Right ventricle myocardium superior (tissue), 1 donor: ENCODE measurements around the gene KLF16. TPM values are rescaled to one million over a fixed set of nuclear protein-coding genes. Genes with fewer than 3 reads are reported as not detected.
A peak's percentile ranks its signal among the peaks of the same experiment; 100 is the strongest.

ENCODE experiments used
- ATAC-seq: fragments of 200-7000 bp; cut with Tn5 transposase; one replicate; pipeline ENCODE4 v1.9.1; 2020; ENCODE audit warnings: mild to moderate bottlenecking; ENCODE audit not compliant: poor library complexity
- DNase-seq: peaks from one replicate; pipeline ENCODE4 v3.0.0-alpha.2; 2020
- intact Hi-C: fragments of 100-400 bp; cut with DNase I; formaldehyde crosslinking; loops from one replicate; pipeline ENCODE4 v1.11.2; 2022
- total RNA-seq: library from RNA; stranded (reverse); fragmentation: NEBNext Ultra II Directional; extraction: Animal tissue kit (Norgen Biotek cat#: 25700); gene quantifications from one replicate; pipeline ENCODE4 v1.2.1, GENCODE V29; 2021
- donor health status: DM: no; HTN: yes; CAD: no; lungs with severe emphysema.

KLF16 gene
- total RNA-seq, 1 donor from 2014 or later = 6.2 TPM

DNA sequence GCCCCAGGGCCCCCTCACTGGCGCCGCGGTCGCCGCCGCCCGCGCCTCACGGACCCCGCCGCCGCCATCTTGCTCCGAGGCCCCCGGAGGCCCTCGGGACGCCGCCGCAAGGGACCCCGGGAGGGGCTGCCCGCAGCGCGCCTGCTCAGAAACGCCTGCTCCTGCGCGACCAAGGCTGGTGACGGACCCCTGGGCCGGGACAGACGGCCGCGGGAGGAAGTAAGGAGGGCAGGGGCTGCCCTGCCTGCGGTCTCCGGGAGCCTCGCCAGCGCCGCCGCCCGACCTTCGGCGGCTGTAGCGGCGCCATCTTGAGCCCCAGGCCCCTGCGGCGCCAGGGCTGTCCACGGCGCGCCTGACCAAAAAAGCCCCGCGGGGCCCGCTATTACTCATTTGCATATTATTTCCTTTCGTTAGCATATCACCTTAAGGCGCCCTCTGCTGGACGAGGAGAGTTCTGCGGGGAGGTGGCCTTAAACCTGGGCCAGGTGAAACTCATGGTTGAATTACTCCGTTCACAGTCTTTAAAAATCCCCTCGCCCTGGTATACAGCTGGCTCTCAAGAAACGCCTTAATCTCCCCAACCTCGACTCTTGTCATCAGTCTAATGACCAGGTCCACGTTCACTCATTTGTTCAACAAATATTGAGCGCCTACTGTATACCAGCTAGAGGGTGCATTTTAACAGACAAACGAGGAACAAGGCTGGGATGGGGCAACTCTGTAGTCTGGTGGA, 14.8 kb downstream of the KLF16 start, which contains the start of gene REXO1:
TSS of gene REXO1 (minus strand) at position 85 of the 733 bp plus-strand sequence. CDS start 125 bp downstream, outside the sequence.
- ATAC-seq (peak; percentile 93), DNase-seq (peak; percentile 97)
- intact Hi-C loops = no loop called here

DNA sequence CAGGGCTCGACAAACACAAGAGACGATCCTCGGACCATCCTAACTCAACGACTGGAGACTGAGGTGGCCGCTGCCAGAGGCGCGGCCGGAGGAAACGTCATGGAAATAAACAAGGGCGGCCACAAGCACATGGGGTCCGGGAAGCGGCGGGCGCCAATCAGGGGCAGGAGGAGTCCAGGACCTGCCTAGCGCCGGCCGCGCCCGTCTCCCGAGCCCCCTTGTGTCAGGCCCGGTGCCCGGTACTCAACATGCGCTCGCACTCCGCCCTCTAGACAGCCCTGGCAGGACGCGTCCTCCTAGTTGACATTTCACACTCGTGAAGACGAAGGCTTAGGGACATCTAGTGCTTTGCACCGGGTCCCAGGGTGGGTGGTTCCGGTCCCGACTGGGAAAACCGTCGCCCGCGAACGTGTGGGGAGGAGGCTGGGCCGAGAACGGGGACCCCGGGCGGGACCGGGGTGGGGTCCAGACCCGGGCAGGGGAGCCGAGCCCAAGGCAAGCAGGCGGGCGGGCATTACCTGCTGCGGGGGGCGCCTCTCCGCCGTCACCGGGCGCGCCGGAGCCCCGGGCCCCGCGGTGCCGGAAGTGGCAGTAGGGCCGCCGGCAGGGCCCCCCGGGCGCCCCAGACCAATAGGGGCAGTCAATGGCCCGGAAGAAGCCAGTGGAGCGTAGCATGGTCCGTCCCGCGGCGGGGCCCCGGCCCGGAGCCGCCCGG, 15.5 kb downstream of the KLF16 start:
- intact Hi-C loops = no loop called here
- ATAC-seq (no peak), DNase-seq (peak; percentile 64)

DNA sequence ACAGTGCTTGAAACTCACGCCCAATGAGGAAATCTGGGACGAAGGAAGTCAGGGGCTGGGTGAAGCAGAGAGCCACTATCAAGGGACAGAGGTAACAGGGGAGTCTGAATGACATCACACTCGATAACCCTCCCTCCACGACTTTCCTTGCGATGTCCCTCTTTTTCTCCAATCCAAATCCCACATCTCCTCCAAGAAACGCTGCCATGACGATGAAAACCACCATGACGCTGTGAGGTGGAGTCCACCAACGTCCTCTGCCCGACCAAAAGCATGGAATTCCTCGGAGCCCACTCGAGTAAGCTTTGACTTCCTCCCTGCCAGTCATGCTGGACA, 16.1 kb downstream of the KLF16 start:
- no peak for ATAC-seq
- intact Hi-C loops = no loop called here
- DNase-seq = no peak

DNA sequence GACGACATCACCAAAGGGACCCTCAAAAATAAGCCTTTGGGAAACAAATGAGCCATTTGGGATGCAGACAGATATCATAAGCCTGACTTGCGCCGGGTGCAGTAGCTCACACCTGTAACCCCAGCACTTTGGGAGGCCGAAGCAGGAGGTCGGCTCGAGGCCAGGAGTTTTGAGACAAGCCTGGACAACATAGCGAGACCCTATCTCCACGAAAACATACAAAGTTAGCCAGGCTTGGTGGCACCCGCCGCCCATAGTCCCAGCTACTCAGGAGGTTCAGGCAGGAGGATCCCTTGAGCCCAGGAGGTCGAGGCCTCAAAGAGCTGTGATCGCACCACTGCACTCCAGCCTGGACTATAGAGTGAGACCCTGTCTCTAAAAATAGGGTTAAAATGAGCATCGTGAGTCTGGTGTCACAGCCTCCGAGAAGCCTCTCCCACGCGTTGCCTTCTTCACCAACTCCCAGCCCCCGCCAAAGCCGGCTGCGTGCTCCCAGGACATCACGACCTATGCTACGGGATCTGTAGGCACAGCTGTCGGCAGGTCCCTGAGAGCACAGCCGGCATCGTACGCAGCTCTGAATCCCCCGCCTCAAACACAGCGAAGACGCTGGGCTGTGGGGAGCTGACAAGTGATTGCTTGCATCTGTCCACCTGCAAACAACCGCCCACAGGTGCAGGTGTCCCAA, 16.7 kb downstream of the KLF16 start:
- ATAC-seq = no peak

DNA sequence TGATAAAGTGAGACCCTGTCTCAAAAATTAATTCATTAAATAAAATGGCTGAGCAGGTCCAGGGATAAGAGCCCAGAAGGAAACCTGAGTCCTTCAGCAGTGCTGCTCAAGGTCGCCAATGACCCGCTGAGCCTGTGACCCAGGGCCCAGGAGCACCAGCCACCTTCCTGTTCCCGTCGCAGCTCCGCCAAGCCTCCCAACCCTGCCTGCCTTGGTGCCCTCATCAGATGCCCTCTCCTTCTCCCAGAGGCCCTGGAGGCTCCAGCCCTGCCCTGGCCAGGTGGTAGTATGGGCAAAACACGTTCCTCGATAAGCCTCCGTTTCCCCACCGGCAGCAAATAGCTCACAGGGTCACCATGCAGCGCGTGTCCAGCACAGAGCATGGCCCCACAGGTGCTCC, 17.7 kb downstream of the KLF16 start:
- ATAC-seq (no peak), DNase-seq (no peak)
- intact Hi-C loops = no loop called here

More for the DNA sequence above, 16.7 kb downstream of the KLF16 start:
- no peak for DNase-seq
- intact Hi-C loops = no loop called here

DNA sequence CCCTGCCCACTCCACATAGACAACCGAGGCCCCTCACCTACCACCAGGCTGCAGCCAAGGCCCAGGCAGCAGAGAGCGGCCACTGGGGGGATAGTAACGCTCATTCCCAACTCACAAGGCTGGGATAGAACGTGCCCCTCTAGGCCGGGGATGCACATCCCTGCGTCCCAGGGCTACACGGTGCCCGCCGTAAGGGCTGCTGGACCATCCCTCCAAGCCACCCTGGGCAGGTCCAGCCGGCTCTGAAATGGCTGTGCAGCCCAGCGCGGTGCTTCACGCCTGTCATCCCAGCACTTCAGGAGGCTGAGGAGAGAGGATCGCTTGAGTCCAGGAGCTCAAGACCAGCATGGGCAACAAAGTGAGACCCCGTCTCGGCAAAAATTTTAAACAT, 18.3 kb downstream of the KLF16 start:
- DNase-seq = no peak
- intact Hi-C loops = no loop called here
- no peak for ATAC-seq

DNA sequence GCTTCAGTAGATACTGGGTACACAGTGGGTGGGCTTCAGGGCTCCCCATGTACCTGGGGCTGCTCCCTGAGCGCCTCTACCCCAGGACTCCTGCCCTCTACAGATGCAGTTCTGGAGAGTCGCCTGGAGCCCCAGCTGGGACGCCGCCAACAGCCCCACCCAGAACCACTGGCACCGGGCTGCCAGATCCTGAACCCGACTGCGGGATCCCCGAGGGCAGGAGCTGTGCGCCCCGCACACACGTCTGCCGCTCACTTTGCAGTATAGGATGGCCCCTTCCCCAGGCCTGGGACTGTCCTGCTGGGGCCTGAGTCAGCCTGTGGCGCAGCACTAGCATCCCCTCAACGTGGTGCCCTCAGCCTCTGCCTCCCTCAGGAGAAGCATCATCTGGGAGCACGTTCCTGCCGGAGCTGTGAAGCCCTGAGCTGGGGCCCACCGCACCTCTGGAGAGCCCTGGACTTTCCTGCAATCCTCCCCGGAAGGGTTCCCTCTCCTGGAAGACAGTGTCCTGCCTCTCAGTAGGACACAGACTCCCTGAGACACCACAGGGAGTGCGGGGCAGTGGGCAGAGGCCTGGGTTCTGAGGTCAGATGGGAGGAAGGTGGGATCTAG, 18.8 kb downstream of the KLF16 start:
- ATAC-seq (no peak), DNase-seq (no peak)
- intact Hi-C loops = no loop called here

DNA sequence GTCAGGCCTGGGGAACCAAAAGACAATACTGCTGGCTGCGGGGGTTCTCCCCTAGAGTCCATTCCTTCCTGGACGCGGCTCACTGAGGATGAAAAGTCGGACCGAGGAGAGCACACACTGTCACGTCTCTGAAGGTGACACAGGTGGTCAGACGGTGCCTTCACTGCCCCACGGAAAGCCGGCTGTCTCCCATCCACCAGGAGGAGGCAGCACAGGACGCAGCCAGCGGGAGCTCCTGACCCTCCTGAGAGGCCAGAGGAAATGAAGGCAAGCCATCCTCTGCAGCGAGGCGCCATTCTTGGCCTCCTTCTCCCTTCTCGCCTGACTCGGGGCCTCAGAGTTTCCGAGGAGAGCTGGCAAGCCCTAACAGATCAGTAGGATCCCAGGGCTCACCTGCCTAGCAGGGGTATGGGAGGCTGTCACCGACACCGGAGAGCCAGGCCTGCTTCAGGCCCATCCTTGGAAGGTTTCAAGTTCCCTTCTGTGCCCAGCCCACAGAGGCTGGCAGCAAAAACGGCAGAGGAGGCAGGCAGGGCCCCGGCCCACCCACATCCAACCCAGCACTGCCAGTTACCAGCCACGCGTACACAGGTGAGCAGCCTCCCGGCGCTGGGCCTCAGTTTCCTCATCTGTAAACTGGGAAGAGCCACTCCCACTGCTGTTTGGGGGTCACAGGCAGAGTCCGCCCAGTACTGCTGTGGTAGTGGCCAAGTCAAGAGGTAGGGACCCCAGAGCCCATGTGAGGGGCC, 19.6 kb downstream of the KLF16 start:
- no peak for DNase-seq
- intact Hi-C loops = no loop called here
- no peak for ATAC-seq

DNA sequence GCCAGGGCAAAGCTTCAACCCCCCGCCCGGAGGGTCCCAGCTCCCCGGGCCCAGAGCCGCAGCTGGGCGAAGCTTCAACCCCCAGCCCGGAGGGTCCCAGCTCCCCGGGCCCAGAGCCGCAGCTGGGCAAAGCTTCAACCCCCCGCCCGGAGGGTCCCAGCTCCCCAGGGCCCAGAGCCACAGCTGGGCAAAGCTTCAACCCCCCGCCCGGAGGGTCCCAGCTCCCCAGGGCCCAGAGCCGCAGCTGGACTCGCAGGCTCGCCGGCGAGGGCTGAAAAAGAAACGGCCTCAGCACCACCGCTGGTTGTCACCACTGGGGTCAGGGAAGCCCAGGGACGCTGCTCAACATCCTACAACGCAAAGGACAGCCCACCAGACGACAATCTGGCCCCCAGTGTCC, 20.3 kb downstream of the KLF16 start:
- DNase-seq (no peak), ATAC-seq (no peak)
- intact Hi-C loops = no loop called here

DNA sequence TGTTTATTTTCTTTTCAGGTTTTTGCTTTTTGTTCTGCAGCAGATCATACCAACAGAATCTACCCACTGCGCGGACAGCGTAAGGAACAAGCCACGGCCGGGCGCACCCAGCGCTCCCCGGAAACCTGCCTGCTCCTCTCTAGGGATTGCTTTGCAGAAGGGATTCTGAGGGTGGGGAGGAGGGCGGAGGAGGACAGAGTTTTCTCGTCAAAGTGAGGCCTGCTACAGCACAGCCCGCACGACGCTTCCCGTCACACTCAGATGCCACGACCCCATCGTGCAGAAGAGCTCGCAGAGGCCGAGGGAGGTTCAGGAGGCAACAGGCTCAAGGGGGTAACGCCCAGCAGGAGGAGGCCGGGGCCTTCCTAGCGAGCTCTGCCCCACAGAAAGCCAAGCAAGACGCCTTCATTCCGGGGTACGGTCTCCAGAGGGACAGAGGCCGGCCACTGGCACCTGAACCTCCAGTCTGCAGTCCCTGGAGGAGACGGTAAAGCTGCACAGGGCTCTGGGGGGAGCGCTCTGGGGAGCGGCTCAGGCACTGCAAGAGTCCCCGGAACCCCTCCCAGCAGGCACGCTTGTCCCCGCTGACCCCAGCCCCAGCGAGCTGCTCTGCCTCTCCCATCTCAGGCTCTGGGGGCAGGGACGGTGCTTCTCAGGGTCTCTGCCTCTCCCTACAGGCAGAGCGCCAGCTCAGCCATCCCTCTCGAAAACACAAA, 22.0 kb downstream of the KLF16 start:
- intact Hi-C loops = no loop called here
- DNase-seq (no peak), ATAC-seq (no peak)

DNA sequence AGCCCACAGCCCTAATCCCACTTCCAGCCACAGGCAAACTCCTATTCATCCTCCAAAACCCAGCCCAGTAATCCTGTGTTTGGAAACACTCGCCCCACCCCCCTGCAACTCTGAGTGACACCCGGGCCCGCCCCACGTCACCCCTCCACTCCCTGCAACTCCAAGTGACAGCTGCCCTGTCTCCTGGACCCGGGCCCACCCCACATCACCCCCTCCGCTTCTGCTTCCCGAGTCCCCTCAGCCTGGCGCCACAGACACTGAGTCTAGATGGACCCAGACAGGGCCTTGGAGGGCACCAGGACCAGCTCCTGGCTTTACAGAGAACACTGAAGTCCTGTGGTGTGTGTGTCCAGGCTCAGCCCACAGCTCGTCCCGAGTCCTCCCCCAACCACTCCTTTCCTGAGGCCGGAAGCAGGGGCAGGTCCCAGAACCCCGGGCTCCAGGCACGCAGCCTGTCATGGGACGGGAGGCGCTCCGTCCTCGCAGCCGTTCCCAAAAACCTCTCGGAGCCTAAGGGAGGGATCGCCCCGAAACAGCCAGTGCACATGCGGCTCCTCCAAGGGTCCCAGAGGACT, 22.8 kb downstream of the KLF16 start:
- DNase-seq (peak; percentile 71), ATAC-seq (peak; percentile 51)
- intact Hi-C loops = no loop called here

DNA sequence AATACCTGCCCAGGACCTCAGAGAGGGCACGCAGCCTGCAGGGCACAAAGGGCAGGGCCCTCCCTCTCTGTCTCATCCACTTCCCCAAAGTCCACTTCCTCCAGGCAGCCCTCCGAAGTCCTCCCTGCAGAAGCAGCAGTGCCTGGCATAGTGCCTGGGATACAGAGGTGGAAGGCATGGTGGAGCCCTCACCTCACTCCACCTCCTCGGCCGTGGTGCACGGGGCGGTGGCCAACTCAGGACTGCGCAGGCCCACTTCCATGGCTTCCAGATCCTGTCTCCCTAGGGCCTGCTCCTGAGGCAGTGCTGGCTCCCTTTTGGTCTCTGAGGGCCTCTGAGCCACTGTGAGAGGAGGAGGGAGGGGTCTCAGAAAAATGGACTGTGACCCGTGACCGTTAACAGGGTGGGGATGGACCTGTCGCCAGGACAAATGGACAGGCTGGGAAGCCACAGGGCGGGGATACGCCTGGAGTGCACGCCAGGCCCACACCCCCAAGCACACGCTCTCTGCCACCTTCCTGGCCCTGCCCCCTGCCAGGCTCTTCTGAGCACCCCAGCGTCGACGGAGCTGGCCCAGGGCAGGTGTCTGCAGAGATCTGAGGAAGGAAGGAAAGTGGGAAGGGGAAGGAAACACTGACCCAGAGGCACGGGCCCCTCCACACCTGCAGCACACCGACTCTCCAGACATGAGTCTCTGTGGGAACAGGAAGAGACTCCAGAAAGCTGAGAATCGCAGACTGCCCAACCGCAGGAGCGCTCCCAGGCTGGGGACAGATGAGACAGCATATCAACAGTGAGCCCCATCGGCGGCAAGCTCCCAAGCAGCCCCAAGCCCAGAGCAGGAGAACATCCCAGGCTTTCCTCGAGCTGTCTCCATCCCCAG, 23.5 kb downstream of the KLF16 start:
- ATAC-seq (peak; percentile 6), DNase-seq (no peak)
- intact Hi-C loops = no loop called here

DNA sequence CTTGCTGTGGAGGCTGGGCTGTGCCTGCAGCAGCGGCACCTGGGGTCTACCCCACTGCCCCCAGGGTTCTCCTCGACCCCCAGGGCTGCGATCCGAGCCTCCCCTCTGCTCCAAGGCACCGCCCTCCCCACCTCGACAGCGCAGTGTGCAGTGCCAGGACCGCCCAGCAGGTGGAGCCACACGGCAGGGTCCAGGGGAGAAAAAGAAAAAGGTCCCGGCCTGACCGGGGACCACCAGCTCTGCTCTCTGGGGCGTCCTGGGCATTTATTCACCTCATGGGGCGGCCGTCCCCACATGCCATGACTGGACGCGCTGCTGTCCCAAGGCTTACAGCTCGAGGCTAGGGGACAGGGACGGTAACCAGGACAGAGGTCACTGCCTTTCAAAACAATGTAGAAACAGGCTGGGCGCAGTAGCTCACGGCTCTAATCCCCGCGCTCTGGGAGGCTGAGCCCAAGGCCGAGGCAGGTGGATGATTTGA, 25.7 kb downstream of the KLF16 start:
- ATAC-seq (peak; percentile 33), DNase-seq (no peak)
- intact Hi-C loops = no loop called here

DNA sequence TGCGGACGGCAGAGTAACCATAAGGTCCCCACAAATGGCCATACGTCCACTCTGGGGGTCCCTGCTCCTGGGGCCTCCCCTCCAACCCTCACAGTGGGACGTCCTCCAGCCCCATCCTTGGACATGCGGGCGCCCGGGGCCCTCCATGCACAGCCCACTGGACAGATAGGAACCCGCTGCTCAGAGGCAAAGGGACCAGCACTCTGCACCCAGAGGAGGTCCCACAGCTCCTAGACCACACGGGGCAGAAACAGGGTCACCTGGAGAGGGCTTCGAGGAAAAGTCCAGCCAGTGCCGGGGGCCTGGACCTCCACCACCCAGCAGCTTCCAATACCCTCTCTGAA, 26.2 kb downstream of the KLF16 start:
- intact Hi-C loops = no loop called here
- no peak for DNase-seq
- no peak for ATAC-seq

DNA sequence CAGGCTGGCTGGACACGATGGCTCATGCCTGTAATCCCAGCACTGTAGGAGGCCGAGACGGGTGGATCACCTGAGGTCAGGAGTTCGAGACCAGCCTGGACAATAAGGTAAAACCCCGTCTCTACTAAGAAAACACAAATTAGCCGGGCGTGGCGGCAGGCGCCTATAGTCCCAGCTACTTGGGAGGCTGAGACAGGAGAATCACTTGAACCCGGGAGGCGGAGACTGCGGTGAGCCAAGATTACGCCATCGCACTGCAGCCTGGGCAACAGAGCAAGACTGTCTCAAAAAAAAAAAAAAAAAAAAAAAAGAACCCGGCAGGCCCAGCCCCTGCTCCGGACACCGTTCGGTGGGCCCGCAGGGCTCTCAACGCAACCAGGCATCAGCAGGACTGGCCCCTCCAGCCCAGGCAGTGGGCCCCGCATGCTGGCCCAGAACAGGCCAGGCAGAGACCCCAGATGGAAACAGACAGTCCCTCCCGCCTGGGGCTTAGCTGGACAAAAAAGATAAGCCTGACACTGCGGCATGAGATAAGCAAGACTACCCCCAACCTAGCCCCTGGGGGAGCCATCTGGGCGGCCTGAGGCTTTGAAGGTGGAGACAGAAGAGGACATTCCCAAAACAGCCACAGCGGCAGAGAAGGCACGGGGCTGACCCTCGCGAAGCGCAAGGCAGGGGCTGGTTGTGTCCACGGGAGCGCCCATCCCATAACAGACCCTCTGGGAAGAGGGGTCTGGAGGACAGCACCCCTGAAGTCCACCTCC, 26.7 kb downstream of the KLF16 start:
- DNase-seq (no peak), ATAC-seq (no peak)
- intact Hi-C loops = no loop called here

DNA sequence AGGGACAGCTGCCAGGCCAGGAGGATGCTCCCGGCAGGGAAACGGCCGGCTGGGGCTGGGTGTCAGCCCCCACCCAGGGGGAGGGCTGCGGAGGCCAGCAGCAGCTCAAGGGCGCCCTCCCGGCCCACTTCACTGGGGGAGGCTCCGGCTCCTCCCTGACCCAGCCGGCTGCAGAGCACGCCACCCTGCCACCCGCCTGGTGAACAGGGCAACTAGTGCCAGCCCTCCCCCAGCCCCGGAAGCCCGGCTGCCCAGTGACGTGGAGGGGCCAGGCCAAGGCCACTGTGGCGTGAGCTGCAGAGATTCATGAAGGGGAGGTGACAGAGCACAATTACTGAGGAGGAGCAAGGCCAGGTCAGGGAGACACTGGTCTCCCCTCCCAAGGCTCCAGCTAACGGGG, 29.8 kb downstream of the KLF16 start:
- ATAC-seq (peak; percentile 11), DNase-seq (no peak)
- intact Hi-C loops = no loop called here
